ENCODE data around the gene HOXA11. TPM values are rescaled to one million over a fixed set of nuclear protein-coding genes. Genes with fewer than 3 reads are reported as not detected.

The HOXA11 gene
- total RNA-seq, 2 donors from 2014 or later = 0.28 to 3.7 TPM

DNA sequence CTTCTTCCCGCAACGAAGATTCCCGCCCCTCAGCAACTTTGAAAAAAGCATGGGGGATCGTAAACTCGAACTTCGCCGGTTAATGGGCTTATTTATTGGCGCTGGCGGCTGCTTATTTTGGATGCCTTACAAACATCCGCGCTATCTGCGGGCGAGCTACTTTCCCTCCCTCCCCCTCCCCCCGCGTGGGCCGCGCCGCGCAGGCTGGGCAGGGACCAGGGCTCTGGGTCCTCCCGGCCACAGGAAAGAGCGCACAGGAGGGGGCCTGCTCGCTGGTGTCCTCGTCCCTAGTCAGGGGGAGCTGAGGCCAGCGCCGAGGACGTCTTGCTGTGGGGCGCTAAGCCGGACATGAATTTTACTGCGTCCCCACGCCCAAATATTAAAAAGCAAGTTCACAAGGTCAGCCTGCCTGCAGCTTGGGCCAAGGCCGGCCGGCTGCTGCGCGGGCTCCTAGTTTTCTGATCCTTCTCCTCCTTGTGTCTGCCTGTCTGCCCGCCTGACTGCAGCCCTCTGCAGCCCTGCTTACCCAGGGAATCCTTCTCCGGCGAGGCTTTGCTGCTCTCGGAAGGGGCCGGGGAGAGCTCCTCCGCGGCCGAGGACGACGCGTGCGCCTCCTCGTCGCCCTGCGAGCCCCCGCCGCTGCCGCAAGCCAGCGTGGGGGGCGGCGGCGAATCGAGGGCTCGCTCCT, 12.1 kb downstream of the HOXA11 start:
- peaks cover 15 to 23% of the 10 kb centered on the region in 2 donors for H3K4me1 ChIP-seq (ENCODE audit: control insufficient read depth in 1 of 2, low read depth in 2 of 2)
- H3K27ac ChIP-seq = peak overlapping the region in 1 of 2 donors; percentile 36
- no peaks in the 10 kb centered on the region for H3K36me3 ChIP-seq
- DNase-seq (ENCODE audit: low spot score) (no peak), ATAC-seq (ENCODE audit: insufficient number of reproducible peaks, low FRiP score, low read depth) (peak; percentile 30)
- H3K4me3 ChIP-seq = peak overlapping the region; percentile 74
- no peaks in the 10 kb centered on the region for H3K9me3 ChIP-seq
- H3K27me3 ChIP-seq (replicated peaks; ENCODE audit: insufficient read depth) = peaks cover 24% of the 10 kb centered on the region
- TF ChIP-seq, protein P1, sequence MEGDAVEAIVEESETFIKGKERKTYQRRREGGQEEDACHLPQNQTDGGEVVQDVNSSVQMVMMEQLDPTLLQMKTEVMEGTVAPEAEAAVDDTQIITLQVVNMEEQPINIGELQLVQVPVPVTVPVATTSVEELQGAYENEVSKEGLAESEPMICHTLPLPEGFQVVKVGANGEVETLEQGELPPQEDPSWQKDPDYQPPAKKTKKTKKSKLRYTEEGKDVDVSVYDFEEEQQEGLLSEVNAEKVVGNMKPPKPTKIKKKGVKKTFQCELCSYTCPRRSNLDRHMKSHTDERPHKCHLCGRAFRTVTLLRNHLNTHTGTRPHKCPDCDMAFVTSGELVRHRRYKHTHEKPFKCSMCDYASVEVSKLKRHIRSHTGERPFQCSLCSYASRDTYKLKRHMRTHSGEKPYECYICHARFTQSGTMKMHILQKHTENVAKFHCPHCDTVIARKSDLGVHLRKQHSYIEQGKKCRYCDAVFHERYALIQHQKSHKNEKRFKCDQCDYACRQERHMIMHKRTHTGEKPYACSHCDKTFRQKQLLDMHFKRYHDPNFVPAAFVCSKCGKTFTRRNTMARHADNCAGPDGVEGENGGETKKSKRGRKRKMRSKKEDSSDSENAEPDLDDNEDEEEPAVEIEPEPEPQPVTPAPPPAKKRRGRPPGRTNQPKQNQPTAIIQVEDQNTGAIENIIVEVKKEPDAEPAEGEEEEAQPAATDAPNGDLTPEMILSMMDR (IDR thresholded peaks at IDR 0.05) = no peak

GRCh38 chr7:27172315-27172774, 12.7 kb downstream of the HOXA11 start:
- Histone ChIP-seq H3K27ac (no peak overlapping the region), H3K9me3 (no peaks in the 10 kb centered on the region), H3K4me1 (ENCODE audit: control insufficient read depth in 1 of 2, low read depth in 2 of 2) (peaks cover 15 to 23% of the 10 kb centered on the region in 2 donors), H3K27me3 (replicated peaks; ENCODE audit: insufficient read depth) (peaks cover 24% of the 10 kb centered on the region), H3K4me3 (peak overlapping the region; percentile 74), H3K36me3 (no peaks in the 10 kb centered on the region)
- ATAC-seq (ENCODE audit: insufficient number of reproducible peaks, low FRiP score, low read depth) = no peak
- no peak for DNase-seq (ENCODE audit: low spot score)
- TF ChIP-seq, protein P1 (IDR thresholded peaks at IDR 0.05) = no peak

DNA sequence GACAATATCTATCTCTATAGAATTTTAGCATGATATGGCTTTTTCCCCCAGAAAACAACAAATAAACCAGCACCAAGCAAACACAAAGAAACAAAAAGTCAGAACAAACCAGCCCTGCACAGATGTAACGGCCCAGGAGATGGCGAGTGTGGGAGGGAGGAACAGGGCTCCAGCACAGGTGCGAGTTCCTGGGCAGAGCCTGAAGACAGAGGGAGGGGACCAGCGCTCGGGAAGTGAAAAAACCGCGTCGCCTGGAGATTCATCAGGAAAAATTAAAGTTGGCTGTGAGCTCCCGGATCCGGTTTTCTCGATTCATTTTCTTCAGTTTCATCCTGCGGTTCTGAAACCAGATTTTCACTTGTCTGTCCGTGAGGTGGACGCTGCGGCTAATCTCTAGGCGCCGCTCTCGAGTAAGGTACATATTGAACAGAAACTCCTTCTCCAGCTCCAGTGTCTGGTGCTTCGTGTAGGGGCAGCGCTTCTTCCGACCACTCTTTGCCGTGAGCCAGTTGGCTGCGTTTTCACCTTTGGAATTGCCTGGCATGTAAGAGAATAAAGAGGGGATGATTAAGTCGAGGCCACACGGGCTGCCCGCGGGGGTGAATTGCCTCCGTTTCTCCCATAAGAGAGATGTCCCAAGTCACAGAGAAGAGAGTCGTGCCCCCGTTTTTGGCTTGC, 13.3 kb downstream of the HOXA11 start:
- Histone ChIP-seq H3K27me3 (replicated peaks; ENCODE audit: insufficient read depth) (peaks cover 24% of the 10 kb centered on the region), H3K36me3 (no peaks in the 10 kb centered on the region), H3K4me3 (no peak overlapping the region), H3K9me3 (no peaks in the 10 kb centered on the region), H3K27ac (no peak overlapping the region), H3K4me1 (ENCODE audit: control insufficient read depth in 1 of 2, low read depth in 2 of 2) (peaks cover 15 to 23% of the 10 kb centered on the region in 2 donors)
- TF ChIP-seq, protein P1 (IDR thresholded peaks at IDR 0.05) = no peak
- ATAC-seq (ENCODE audit: insufficient number of reproducible peaks, low FRiP score, low read depth) = no peak
- DNase-seq (ENCODE audit: low spot score) = no peak

GRCh38 chr7:27171325-27171636, 13.8 kb downstream of the HOXA11 start:
- H3K36me3 ChIP-seq = no peaks in the 10 kb centered on the region
- H3K4me3 ChIP-seq = no peak overlapping the region
- ATAC-seq (ENCODE audit: insufficient number of reproducible peaks, low FRiP score, low read depth) = no peak
- H3K27ac ChIP-seq = no peak overlapping the region
- H3K27me3 ChIP-seq (replicated peaks; ENCODE audit: insufficient read depth) = peaks cover 24% of the 10 kb centered on the region
- no peak for DNase-seq (ENCODE audit: low spot score)
- no peaks in the 10 kb centered on the region for H3K9me3 ChIP-seq
- TF ChIP-seq, protein P1 (IDR thresholded peaks at IDR 0.05) = no peak
- peaks cover 15 to 27% of the 10 kb centered on the region in 2 donors for H3K4me1 ChIP-seq (ENCODE audit: control insufficient read depth in 1 of 2, low read depth in 2 of 2)

DNA sequence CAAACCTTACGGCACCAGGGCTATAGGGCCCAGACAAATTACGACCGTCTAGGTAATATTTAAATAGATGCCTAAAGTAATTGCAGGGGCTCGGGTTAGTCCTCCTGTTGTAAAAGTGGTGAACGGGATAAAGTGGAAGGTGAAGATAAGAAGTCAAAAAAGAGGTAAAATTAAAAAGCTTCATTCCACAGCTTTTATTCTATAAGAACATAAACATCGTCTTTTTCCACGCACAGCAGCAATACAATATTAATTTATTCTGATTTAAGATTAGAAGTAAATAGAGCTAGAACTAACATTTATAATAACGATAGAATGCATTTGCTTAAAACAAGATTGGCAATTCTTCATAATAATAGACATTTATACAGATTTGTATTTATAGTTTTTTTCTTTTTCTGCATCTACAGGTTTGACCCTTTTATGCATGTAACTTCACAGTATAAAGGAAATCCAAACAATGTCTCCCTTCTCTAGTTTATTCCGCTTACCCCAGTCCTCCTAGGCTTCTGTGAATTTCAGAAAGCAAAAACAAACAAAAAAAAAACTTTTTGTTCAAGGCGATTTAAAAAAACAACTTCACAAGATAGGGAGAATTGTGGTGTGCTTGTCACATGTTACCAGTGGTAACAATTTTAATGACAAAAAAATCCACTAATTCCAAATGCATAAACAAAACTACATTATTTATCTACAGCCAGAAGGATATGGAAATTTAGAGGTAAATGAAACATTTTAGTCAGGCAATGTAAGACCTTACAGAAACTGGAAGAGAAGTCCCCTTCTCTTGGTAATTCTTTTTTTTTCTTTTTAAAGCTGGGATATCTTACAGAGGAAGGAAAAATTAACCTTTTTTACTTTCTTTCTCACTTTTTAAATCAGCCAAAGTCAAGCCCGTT, 14.4 kb downstream of the HOXA11 start:
- Histone ChIP-seq H3K4me3 (no peak overlapping the region), H3K27me3 (replicated peaks; ENCODE audit: insufficient read depth) (peaks cover 29% of the 10 kb centered on the region), H3K27ac (no peak overlapping the region), H3K36me3 (no peaks in the 10 kb centered on the region), H3K4me1 (ENCODE audit: control insufficient read depth in 1 of 2, low read depth in 2 of 2) (peaks cover 18 to 29% of the 10 kb centered on the region in 2 donors), H3K9me3 (no peaks in the 10 kb centered on the region)
- TF ChIP-seq, protein P1 (IDR thresholded peaks at IDR 0.05) = no peak
- DNase-seq (ENCODE audit: low spot score) (no peak), ATAC-seq (ENCODE audit: insufficient number of reproducible peaks, low FRiP score, low read depth) (no peak)

Measured in thoracic aorta (tissue), 2 donors.